ENCODE measurements around the gene PDZD2. TPM values are rescaled to one million over a fixed set of nuclear protein-coding genes. Genes with fewer than 3 reads are reported as not detected.

PDZD2 gene
- total and polyA plus RNA-seq, 12 donors = 2.2 to 10.3 (median 5.0) TPM

DNA sequence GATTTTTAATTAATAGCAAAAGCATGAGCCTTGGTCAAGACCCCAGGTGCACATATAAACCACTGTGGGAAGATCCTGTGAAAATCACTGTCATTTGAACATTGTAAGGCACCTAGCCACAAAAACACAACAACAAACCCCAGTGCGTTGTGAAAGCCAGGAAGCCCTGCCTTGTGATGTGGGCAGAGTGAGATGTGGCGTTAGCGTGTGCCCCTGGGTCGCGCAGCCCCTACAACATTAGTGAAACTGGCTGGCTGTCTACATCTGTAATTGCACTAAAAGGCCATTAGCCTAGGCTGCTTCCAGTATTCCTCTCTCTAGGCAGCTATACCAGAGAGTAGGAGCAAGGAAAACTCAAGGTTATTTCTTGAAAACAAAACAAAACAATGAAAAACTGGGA, 21.1 kb upstream of the PDZD2 start:
- no peak overlapping the region for H3K27ac ChIP-seq
- no peaks in the 10 kb centered on the region for H3K4me1 ChIP-seq (replicated peaks in 1 of 2)
- DNase-seq = no peak
- no peaks in the 10 kb centered on the region for H3K36me3 ChIP-seq (replicated peaks in 1 of 2)
- TF ChIP-seq, protein P1, sequence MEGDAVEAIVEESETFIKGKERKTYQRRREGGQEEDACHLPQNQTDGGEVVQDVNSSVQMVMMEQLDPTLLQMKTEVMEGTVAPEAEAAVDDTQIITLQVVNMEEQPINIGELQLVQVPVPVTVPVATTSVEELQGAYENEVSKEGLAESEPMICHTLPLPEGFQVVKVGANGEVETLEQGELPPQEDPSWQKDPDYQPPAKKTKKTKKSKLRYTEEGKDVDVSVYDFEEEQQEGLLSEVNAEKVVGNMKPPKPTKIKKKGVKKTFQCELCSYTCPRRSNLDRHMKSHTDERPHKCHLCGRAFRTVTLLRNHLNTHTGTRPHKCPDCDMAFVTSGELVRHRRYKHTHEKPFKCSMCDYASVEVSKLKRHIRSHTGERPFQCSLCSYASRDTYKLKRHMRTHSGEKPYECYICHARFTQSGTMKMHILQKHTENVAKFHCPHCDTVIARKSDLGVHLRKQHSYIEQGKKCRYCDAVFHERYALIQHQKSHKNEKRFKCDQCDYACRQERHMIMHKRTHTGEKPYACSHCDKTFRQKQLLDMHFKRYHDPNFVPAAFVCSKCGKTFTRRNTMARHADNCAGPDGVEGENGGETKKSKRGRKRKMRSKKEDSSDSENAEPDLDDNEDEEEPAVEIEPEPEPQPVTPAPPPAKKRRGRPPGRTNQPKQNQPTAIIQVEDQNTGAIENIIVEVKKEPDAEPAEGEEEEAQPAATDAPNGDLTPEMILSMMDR (IDR thresholded peaks at IDR 0.05) = no peak
- TF ChIP-seq POLR2A (IDR thresholded peaks at IDR 0.05) = no peak
- H3K9me3 ChIP-seq (replicated peaks in 1 of 3) = no peaks in the 10 kb centered on the region
- 42 to 55% (median 51%) methylated on average over 5 of the region's 5 CpGs for WGBS, 4 donors
- no peak overlapping the region for H3K4me3 ChIP-seq
- no peaks in the 10 kb centered on the region for H3K27me3 ChIP-seq
- intact Hi-C loops (cut with DNase I) = no loop called here

DNA sequence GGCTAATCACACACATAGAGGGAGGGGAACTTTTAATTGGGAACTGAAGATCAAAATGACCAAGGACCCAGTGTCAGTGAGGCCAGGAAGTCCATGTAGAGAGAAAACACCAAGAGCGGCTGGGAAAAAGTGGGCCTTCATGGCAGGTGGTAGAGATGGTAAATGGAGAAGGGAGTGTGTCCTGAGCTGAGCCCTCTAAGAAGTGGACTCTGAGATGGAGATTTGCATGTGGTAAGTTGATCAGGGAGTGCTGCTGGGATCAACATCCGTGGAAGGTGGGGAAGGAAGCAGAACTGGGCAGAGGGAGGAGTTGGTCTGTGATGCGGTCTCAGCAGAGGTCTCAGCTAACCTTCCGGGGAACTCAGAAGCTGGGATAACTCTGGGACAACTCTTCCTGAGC, 18.9 kb upstream of the PDZD2 start:
- H3K9me3 ChIP-seq (replicated peaks in 1 of 3) = no peaks in the 10 kb centered on the region
- 78 to 88% (median 84%) methylated on average over 4 of the region's 4 CpGs for WGBS, 4 donors
- TF ChIP-seq, protein P1 (IDR thresholded peaks at IDR 0.05) = no peak
- no peak for TF ChIP-seq POLR2A (IDR thresholded peaks at IDR 0.05)
- no peak overlapping the region for H3K4me3 ChIP-seq
- intact Hi-C loops (cut with DNase I) = no loop called here
- no peak for DNase-seq
- no peaks in the 10 kb centered on the region for H3K36me3 ChIP-seq (replicated peaks in 1 of 2)
- no peak overlapping the region for H3K27ac ChIP-seq
- no peaks in the 10 kb centered on the region for H3K4me1 ChIP-seq (replicated peaks in 1 of 2)
- H3K27me3 ChIP-seq = no peaks in the 10 kb centered on the region

DNA sequence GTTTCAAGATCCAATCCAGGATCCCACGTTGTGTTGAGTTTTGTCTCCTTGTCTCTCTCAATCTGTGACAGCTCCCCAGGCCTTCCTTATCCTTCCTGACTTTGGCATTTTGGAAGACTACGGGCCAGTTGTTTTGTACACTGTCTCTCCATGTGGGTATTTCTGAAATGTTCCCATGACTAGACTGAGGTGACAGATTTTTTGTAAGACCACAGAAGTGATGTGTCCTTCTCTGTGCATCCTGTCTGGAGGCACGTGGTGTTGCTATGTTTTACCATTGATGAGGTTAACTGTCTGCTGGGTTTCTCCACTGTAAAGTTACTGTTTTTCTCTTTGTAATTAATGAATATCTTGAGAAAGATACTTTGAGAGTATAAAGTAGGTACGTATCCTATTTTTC, 15.7 kb upstream of the PDZD2 start:
- Histone ChIP-seq H3K27me3 (no peaks in the 10 kb centered on the region), H3K4me3 (no peak overlapping the region), H3K27ac (no peak overlapping the region), H3K36me3 (replicated peaks in 1 of 2) (no peaks in the 10 kb centered on the region), H3K9me3 (replicated peaks in 1 of 3) (no peaks in the 10 kb centered on the region), H3K4me1 (replicated peaks in 1 of 2) (no peaks in the 10 kb centered on the region)
- 75 to 84% (median 81%) methylated on average over 4 of the region's 4 CpGs for WGBS, 4 donors
- no peak for DNase-seq
- TF ChIP-seq, protein P1 (IDR thresholded peaks at IDR 0.05) = no peak
- no peak for TF ChIP-seq POLR2A (IDR thresholded peaks at IDR 0.05)
- intact Hi-C loops (cut with DNase I) = no loop called here

DNA sequence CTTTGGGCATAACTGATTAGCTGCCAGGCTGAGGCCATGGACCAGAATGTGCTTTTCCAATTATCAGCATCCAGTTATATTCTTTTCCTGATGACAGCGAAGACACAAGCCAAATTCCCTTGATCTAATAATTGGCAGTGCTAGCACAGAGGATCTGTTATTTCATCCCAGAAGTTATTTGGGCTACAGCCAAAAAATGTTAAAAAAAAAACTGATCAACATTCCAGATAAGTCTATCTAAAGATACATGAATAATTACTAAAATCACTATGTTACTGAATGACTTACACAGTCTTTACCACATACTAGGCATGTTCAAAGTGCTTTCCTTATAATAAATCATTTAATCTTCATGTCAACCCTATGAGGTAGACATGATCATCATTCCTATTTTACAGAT, 13.5 kb upstream of the PDZD2 start:
- TF ChIP-seq POLR2A (IDR thresholded peaks at IDR 0.05) = no peak
- TF ChIP-seq, protein P1 (IDR thresholded peaks at IDR 0.05) = no peak
- no peaks in the 10 kb centered on the region for H3K27me3 ChIP-seq
- 73 to 88% (median 76%) methylated on average over 1 of the region's 1 CpG for WGBS, 4 donors
- intact Hi-C loops (cut with DNase I) = no loop called here
- H3K4me1 ChIP-seq (replicated peaks in 1 of 2) = no peaks in the 10 kb centered on the region
- DNase-seq = no peak
- H3K4me3 ChIP-seq = no peak overlapping the region
- no peaks in the 10 kb centered on the region for H3K9me3 ChIP-seq (replicated peaks in 1 of 3)
- no peak overlapping the region for H3K27ac ChIP-seq
- H3K36me3 ChIP-seq (replicated peaks in 1 of 2) = no peaks in the 10 kb centered on the region
